Parathyroid adenoma (tissue), 2 donors: ENCODE results near the gene RARA.

Experiments used
- H2AFZ ChIP-seq: fragments of 300-600 bp; sonication (generic); one replicate; pipeline ENCODE4 v1.7.0; 2017; ENCODE audit warnings: antibody characterized with exemption, mild to moderate bottlenecking
- H3K27ac ChIP-seq: fragments of 300-600 bp; sonication (generic); one replicate; pipeline ENCODE4 v1.7.0; 2017
- H3K27me3 ChIP-seq: fragments of 300-600 bp; sonication (generic); one replicate; pipeline ENCODE4 v1.7.0; 2017; ENCODE audit warnings: low read length; ENCODE audit not compliant: control insufficient read depth, insufficient read depth
- H3K36me3 ChIP-seq: fragments of 300-600 bp; sonication (generic); one replicate; pipeline ENCODE4 v1.7.0; 2017; ENCODE audit warnings: low read length; ENCODE audit not compliant: control insufficient read depth, insufficient read depth
- H3K4me1 ChIP-seq: fragments of 300-600 bp; sonication (generic); one replicate; pipeline ENCODE4 v1.7.0; 2017; ENCODE audit warnings: control low read depth
- H3K4me2 ChIP-seq: fragments of 300-600 bp; sonication (generic); one replicate; pipeline ENCODE4 v1.7.0; 2017; ENCODE audit warnings: low read length
- H3K4me3 ChIP-seq: fragments of 300-600 bp; sonication (generic); one replicate; pipeline ENCODE4 v1.7.0; 2017; ENCODE audit warnings: low read depth, low read length
- H3K79me2 ChIP-seq: fragments of 300-600 bp; sonication (generic); one replicate; pipeline ENCODE4 v1.7.0; 2017; ENCODE audit warnings: control low read depth
- H3K9ac ChIP-seq: fragments of 300-600 bp; sonication (generic); one replicate; pipeline ENCODE4 v1.7.0; 2017; ENCODE audit warnings: mild to moderate bottlenecking
- H3K9me3 ChIP-seq: fragments of 300-600 bp; sonication (generic); one replicate; pipeline ENCODE4 v1.7.0; 2017; ENCODE audit warnings: low read length; ENCODE audit not compliant: control insufficient read depth
- CTCF ChIP-seq: fragments of 300-600 bp; sonication (generic); IDR thresholded peaks from one replicate; pipeline ENCODE4 v1.7.0; 2017; ENCODE audit warnings: antibody characterized with exemption, mild to moderate bottlenecking
- donor health status: primary hyperparathyroidism.

Gene RARA

GRCh38 chr17:40344421-40345160 lies 35.6 kb downstream of the RARA start:
- peak overlapping the region; percentile 94 for H3K4me2 ChIP-seq
- peak overlapping the region; percentile 75 for H2AFZ ChIP-seq
- no peaks in the 10 kb centered on the region for H3K36me3 ChIP-seq
- no peaks in the 10 kb centered on the region for H3K27me3 ChIP-seq
- peak overlapping the region; percentile 56 for H3K4me3 ChIP-seq
- H3K79me2 ChIP-seq = peaks cover 6% of the 10 kb centered on the region
- no peak overlapping the region for H3K9ac ChIP-seq
- no peaks in the 10 kb centered on the region for H3K9me3 ChIP-seq
- TF ChIP-seq CTCF = no peak
- H3K27ac ChIP-seq = peak overlapping the region; percentile 86
- peaks cover 45% of the 10 kb centered on the region for H3K4me1 ChIP-seq

GRCh38 chr17:40345161-40345993 lies 36.4 kb downstream of the RARA start:
- H3K79me2 ChIP-seq = peaks cover 6% of the 10 kb centered on the region
- peak overlapping the region; percentile 94 for H3K4me2 ChIP-seq
- peak overlapping the region; percentile 75 for H2AFZ ChIP-seq
- peaks cover 45% of the 10 kb centered on the region for H3K4me1 ChIP-seq
- H3K4me3 ChIP-seq = peak overlapping the region; percentile 56
- no peaks in the 10 kb centered on the region for H3K27me3 ChIP-seq
- H3K36me3 ChIP-seq = no peaks in the 10 kb centered on the region
- no peaks in the 10 kb centered on the region for H3K9me3 ChIP-seq
- H3K9ac ChIP-seq = peak overlapping the region; percentile 80
- no peak for TF ChIP-seq CTCF
- peak overlapping the region; percentile 86 for H3K27ac ChIP-seq

- Histone ChIP-seq H3K9me3 (no peaks in the 10 kb centered on the region), H3K27ac (peak overlapping the region; percentile 86), H3K4me1 (peaks cover 40% of the 10 kb centered on the region), H3K79me2 (peaks cover 6% of the 10 kb centered on the region), H3K9ac (no peak overlapping the region), H3K4me3 (no peak overlapping the region), H3K4me2 (peak overlapping the region; percentile 94), H3K27me3 (no peaks in the 10 kb centered on the region), H3K36me3 (no peaks in the 10 kb centered on the region), H2AFZ (no peak overlapping the region)
- TF ChIP-seq CTCF = no peak
Observed at GRCh38 chr17:40345994-40346764, 37.2 kb downstream of the RARA start.

GRCh38 chr17:40346765-40347158 lies 37.8 kb downstream of the RARA start:
- H3K27me3 ChIP-seq = no peaks in the 10 kb centered on the region
- H3K9ac ChIP-seq = no peak overlapping the region
- no peak overlapping the region for H3K4me3 ChIP-seq
- no peak for TF ChIP-seq CTCF
- no peaks in the 10 kb centered on the region for H3K9me3 ChIP-seq
- H2AFZ ChIP-seq = no peak overlapping the region
- peaks cover 6% of the 10 kb centered on the region for H3K79me2 ChIP-seq
- H3K36me3 ChIP-seq = no peaks in the 10 kb centered on the region
- H3K4me2 ChIP-seq = no peak overlapping the region
- peak overlapping the region; percentile 15 for H3K27ac ChIP-seq
- H3K4me1 ChIP-seq = peaks cover 40% of the 10 kb centered on the region
